Stomach (tissue), 4 donors: ENCODE measurements around the gene ABTB2.

Experiments used
- POLR2AphosphoS5 ChIP-seq, 3 donors: sonication (generic); formaldehyde crosslinking; IDR thresholded peaks; one replicate each; pipeline ENCODE4 v1.6.1; 2016; ENCODE audit warnings: antibody characterized with exemption in 3 of 3
- TF ChIP-seq, protein P1 (sequence below), 7 experiments: fragments of 450-650 bp in 4 of 7; fragments of 200-600 bp in 3 of 7; sonication (generic) in 3 of 7; IDR thresholded peaks; one replicate each; pipeline ENCODE4 v1.5.1; 2016 to 2019; ENCODE audit warnings: antibody characterized with exemption in 7 of 7, control low read depth in 2 of 7, mild to moderate bottlenecking in 1 of 7

DNA sequence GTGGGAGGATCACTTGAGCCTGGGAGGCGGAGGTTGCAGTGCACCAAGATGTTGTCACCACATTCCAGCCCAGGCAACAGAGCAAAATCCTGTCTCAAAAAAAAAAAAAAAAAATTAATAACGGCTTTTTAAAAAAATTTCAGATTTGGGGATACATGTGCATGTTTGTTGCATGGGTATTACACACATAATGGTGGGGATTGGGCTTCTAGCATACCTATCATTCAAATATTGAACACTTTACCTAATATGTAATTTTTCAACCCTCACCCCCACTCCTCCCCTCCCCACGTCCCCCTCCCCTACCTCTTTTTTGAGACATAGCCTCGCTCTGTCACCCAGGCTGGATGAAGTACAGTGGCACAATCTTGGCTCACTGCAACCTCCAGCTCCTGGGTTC is 40.1 kb downstream of the ABTB2 start:
- no peak for TF ChIP-seq POLR2AphosphoS5 (IDR thresholded peaks at IDR 0.05)
- TF ChIP-seq, protein P1, sequence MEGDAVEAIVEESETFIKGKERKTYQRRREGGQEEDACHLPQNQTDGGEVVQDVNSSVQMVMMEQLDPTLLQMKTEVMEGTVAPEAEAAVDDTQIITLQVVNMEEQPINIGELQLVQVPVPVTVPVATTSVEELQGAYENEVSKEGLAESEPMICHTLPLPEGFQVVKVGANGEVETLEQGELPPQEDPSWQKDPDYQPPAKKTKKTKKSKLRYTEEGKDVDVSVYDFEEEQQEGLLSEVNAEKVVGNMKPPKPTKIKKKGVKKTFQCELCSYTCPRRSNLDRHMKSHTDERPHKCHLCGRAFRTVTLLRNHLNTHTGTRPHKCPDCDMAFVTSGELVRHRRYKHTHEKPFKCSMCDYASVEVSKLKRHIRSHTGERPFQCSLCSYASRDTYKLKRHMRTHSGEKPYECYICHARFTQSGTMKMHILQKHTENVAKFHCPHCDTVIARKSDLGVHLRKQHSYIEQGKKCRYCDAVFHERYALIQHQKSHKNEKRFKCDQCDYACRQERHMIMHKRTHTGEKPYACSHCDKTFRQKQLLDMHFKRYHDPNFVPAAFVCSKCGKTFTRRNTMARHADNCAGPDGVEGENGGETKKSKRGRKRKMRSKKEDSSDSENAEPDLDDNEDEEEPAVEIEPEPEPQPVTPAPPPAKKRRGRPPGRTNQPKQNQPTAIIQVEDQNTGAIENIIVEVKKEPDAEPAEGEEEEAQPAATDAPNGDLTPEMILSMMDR (IDR thresholded peaks at IDR 0.05) = no peak
